Thyroid gland (tissue), 4 donors: Measurements from ENCODE around the gene SVBP. TPM values are rescaled to one million over a fixed set of nuclear protein-coding genes. Genes with fewer than 3 reads are reported as not detected.

ENCODE experiments used
- DNase-seq, 2 donors: peaks; one replicate each; pipeline ENCODE4 v3.0.0-alpha.2; 2019
- H3K27ac ChIP-seq, 3 donors: fragments of 200-600 bp; sonication (generic); 1 replicate in 2 of 3; 2 replicates in 1 of 3; pipeline ENCODE4 v1.5.1; 2016 to 2019; ENCODE audit warnings: mild to moderate bottlenecking in 1 of 3, moderate library complexity in 1 of 3
- H3K27me3 ChIP-seq: fragments of 200-600 bp; sonication (generic); one replicate; pipeline ENCODE4 v1.5.1; 2019
- H3K36me3 ChIP-seq, 2 donors: fragments of 200-600 bp; sonication (generic); one replicate each; pipeline ENCODE4 v1.5.1; 2016 to 2019
- H3K4me1 ChIP-seq, 2 donors: fragments of 200-600 bp; sonication (generic); one replicate each; pipeline ENCODE4 v1.5.1; 2017 to 2019
- H3K4me3 ChIP-seq, 3 donors: fragments of 200-600 bp; sonication (generic); replicated peaks in 1 of 3; 1 replicate in 2 of 3; 2 replicates in 1 of 3; pipeline ENCODE4 v1.5.1; 2016; ENCODE audit warnings: mild to moderate bottlenecking in 1 of 3
- H3K9me3 ChIP-seq: fragments of 200-600 bp; sonication (generic); one replicate; pipeline ENCODE4 v1.5.1; 2017
- CTCF ChIP-seq, 6 experiments: fragments of 200-600 bp in 3 of 6; fragments of 450-650 bp in 3 of 6; sonication (generic) in 3 of 6; IDR thresholded peaks; one replicate each; pipeline ENCODE4 v1.5.1; 2016 to 2019; ENCODE audit warnings: antibody characterized with exemption in 6 of 6, mild to moderate bottlenecking in 2 of 6, inconsistent platforms in 1 of 6, moderate library complexity in 1 of 6
- POLR2A ChIP-seq, 2 donors: fragments of 450-650 bp; IDR thresholded peaks; one replicate each; pipeline ENCODE4 v1.6.1; 2017; ENCODE audit warnings: antibody characterized with exemption in 2 of 2, mild to moderate bottlenecking in 2 of 2, moderate library complexity in 1 of 2
- WGBS, 2 donors: methylation state at CpG; one replicate each; pipeline ENCODE4 v1.1.5; 2017; 5-methylcytosine and 5-hydroxymethylcytosine counted together
- intact Hi-C: fragments of 100-400 bp; cut with DNase I; formaldehyde crosslinking; loops from one replicate; pipeline ENCODE4 v1.15.1; 2023
- total RNA-seq, 4 donors: library from RNA; depleted of rRNA; stranded (reverse); fragments of >200 nt; gene quantifications; one replicate each; pipeline ENCODE4 v1.2.3, GENCODE V29; 2016

The SVBP gene
- total RNA-seq, 4 donors from 2014 or later = 20.4 to 29.0 (median 21.6) TPM

GRCh38 chr1:42848823-42849537 is 31.8 kb upstream of the SVBP start:
- Histone ChIP-seq H3K9me3 (no peaks in the 10 kb centered on the region), H3K4me3 (no peak overlapping the region), H3K27ac (no peak overlapping the region), H3K36me3 (peaks cover 6 to 12% of the 10 kb centered on the region in 2 donors), H3K27me3 (no peaks in the 10 kb centered on the region), H3K4me1 (peaks cover 17 to 24% of the 10 kb centered on the region in 2 donors)
- 94 to 97% methylated on average over 2 of the region's 2 CpGs for WGBS, 2 donors
- DNase-seq = no peak
- intact Hi-C loops = no loop called here
- TF ChIP-seq POLR2A (IDR thresholded peaks at IDR 0.05) (no peak), CTCF (IDR thresholded peaks at IDR 0.05) (no peak)

- H3K4me1 ChIP-seq = peaks cover 17 to 24% of the 10 kb centered on the region in 2 donors
- WGBS, 2 donors = 72 to 76% methylated on average over 6 of the region's 6 CpGs
- intact Hi-C loops = no loop called here
- H3K36me3 ChIP-seq = peaks cover 6 to 12% of the 10 kb centered on the region in 2 donors
- no peaks in the 10 kb centered on the region for H3K9me3 ChIP-seq
- peak overlapping the region in 1 of 3 donors; percentile 93 for H3K4me3 ChIP-seq
- no peak overlapping the region for H3K27ac ChIP-seq
- no peaks in the 10 kb centered on the region for H3K27me3 ChIP-seq
- no peak for DNase-seq
- TF ChIP-seq POLR2A (IDR thresholded peaks at IDR 0.05) (no peak), CTCF (IDR thresholded peaks at IDR 0.05) (no peak)
These were observed 30.7 kb upstream of the SVBP start for GRCh38 chr1:42847721-42848460.

GRCh38 chr1:42847111-42847595 is 30.0 kb upstream of the SVBP start:
- no peak for TF ChIP-seq CTCF (IDR thresholded peaks at IDR 0.05)
- TF ChIP-seq POLR2A (IDR thresholded peaks at IDR 0.05) = no peak
- H3K4me1 ChIP-seq = peaks cover 17 to 24% of the 10 kb centered on the region in 2 donors
- no peaks in the 10 kb centered on the region for H3K27me3 ChIP-seq
- DNase-seq = no peak
- intact Hi-C loops = no loop called here
- H3K4me3 ChIP-seq = peak overlapping the region; percentile 37 to 93 (median 68)
- peak overlapping the region in 1 of 3 donors; percentile 58 for H3K27ac ChIP-seq
- peaks cover 6 to 12% of the 10 kb centered on the region in 2 donors for H3K36me3 ChIP-seq
- 5 to 9% methylated on average over 6 of the region's 6 CpGs for WGBS, 2 donors
- H3K9me3 ChIP-seq = no peaks in the 10 kb centered on the region

GRCh38 chr1:42846257-42847110 is 29.3 kb upstream of the SVBP start, which contains the start of gene ZNF691:
ZNF691 (plus strand) TSS chr1:42846613; CDS start chr1:42849659, 3,046 bp downstream.
- intact Hi-C loops = no loop called here
- Histone ChIP-seq H3K9me3 (no peaks in the 10 kb centered on the region), H3K27me3 (no peaks in the 10 kb centered on the region), H3K27ac (peak within 1 kb of the TSS; percentile 58 to 79 (median 59)), H3K36me3 (peaks cover 7% of the 10 kb centered on the region in 2 donors), H3K4me3 (peak within 1 kb of the TSS; percentile 37 to 93 (median 68)), H3K4me1 (peaks cover 17 to 24% of the 10 kb centered on the region in 2 donors)
- TF ChIP-seq CTCF (IDR thresholded peaks at IDR 0.05) (peak in 5 of 6 experiments; percentile 22 to 54 (median 34)), POLR2A (IDR thresholded peaks at IDR 0.05) (peak in 1 of 2 donors; percentile 79)
- peak; percentile 95 to 96 for DNase-seq
- WGBS, 2 donors = 1% methylated on average over 35 to 42 of the region's 50 CpGs
